HepG2 (cell line): ENCODE measurements around the gene MCRIP2. TPM values are rescaled to one million over a fixed set of nuclear protein-coding genes. Genes with fewer than 3 reads are reported as not detected.

ENCODE experiments used
- ARNT2 ChIP-seq: sonication (generic); formaldehyde crosslinking; IDR thresholded peaks from 2 replicates; pipeline ENCODE4 v1.8.0; 2022; ENCODE audit warnings: mild to moderate bottlenecking, low read depth, missing genetic modification reagents, moderate library complexity
- BRD4 ChIP-seq: sonication (generic); formaldehyde crosslinking; IDR thresholded peaks from 2 replicates; pipeline ENCODE4 v1.4.0; 2020; ENCODE audit warnings: missing genetic modification reagents
- ELF1 ChIP-seq: sonication (generic); formaldehyde crosslinking; IDR thresholded peaks from 2 replicates; pipeline ENCODE4 v1.4.0; 2020; ENCODE audit warnings: missing genetic modification reagents
- KMT2B ChIP-seq: IDR thresholded peaks from 2 replicates; pipeline ENCODE4 v1.6.1; 2016; ENCODE audit warnings: missing genetic modification reagents, missing compliant biosample characterization
- MED1 ChIP-seq: sonication (generic); formaldehyde crosslinking; IDR thresholded peaks from 2 replicates; pipeline ENCODE4 v1.4.0; 2020; ENCODE audit warnings: missing genetic modification reagents
- TBX3 ChIP-seq: fragments of 450-650 bp; IDR thresholded peaks from 2 replicates; pipeline ENCODE4 v1.6.1; 2017; ENCODE audit warnings: antibody characterized with exemption, mild to moderate bottlenecking, inconsistent platforms, borderline replicate concordance
- ZNF674 ChIP-seq: sonication (generic); formaldehyde crosslinking; IDR thresholded peaks from 2 replicates; pipeline ENCODE4 v1.5.0; 2020; ENCODE audit warnings: low read depth, mild to moderate bottlenecking, missing genetic modification reagents
- polyA plus RNA-seq, 8 experiments: library from polyadenylated mRNA; depleted of rRNA in 3 of 8; stranded (reverse) in 7 of 8; unstranded in 1 of 8; fragments of >200 nt; fragmentation: Illumina TruSeq in 4 of 8; extraction: Trizol in 4 of 8; gene quantifications; 2 replicates each; pipeline versions ENCODE4 v1.2.1 to v1.2.3, GENCODE V29; 2011 to 2016; ENCODE audit warnings: low read depth in 4 of 8, missing spikeins in 1 of 8, mixed read lengths in 1 of 8; ENCODE audit not compliant: insufficient read depth in 1 of 8
- total RNA-seq, 5 experiments: library from RNA; depleted of rRNA; stranded (reverse); fragments of >200 nt; fragmentation: Illumina TruSeq; extraction: Trizol; gene quantifications; 2 replicates each; pipeline ENCODE4 v1.2.3, GENCODE V29; 2016; ENCODE audit warnings: low read depth in 1 of 5
- TF ChIP-seq, protein P1 (sequence below): IDR thresholded peaks from 2 replicates; pipeline ENCODE4 v1.6.1; 2016; ENCODE audit warnings: missing compliant biosample characterization, missing genetic modification reagents, borderline replicate concordance
- TF ChIP-seq, protein P2 (sequence below), 2 experiments: sonication (generic) in 1 of 2; formaldehyde crosslinking in 1 of 2; IDR thresholded peaks; 2 replicates each; pipeline versions ENCODE4 v1.4.0 to v1.6.1; 2016 to 2020; ENCODE audit warnings: borderline replicate concordance in 1 of 2, low read depth in 1 of 2, mild to moderate bottlenecking in 1 of 2, missing genetic modification reagents in 1 of 2
- TF ChIP-seq, protein P3 (sequence below): sonication (generic); formaldehyde crosslinking; IDR thresholded peaks from 2 replicates; pipeline ENCODE4 v1.4.0; 2020; ENCODE audit warnings: missing genetic modification reagents

Gene MCRIP2
- total and polyA plus RNA-seq, 2 of the 13 experiments (the other 11 are each of a cell fraction or from before 2014, with no cell fraction given) = 39.6 to 76.7 TPM

DNA sequence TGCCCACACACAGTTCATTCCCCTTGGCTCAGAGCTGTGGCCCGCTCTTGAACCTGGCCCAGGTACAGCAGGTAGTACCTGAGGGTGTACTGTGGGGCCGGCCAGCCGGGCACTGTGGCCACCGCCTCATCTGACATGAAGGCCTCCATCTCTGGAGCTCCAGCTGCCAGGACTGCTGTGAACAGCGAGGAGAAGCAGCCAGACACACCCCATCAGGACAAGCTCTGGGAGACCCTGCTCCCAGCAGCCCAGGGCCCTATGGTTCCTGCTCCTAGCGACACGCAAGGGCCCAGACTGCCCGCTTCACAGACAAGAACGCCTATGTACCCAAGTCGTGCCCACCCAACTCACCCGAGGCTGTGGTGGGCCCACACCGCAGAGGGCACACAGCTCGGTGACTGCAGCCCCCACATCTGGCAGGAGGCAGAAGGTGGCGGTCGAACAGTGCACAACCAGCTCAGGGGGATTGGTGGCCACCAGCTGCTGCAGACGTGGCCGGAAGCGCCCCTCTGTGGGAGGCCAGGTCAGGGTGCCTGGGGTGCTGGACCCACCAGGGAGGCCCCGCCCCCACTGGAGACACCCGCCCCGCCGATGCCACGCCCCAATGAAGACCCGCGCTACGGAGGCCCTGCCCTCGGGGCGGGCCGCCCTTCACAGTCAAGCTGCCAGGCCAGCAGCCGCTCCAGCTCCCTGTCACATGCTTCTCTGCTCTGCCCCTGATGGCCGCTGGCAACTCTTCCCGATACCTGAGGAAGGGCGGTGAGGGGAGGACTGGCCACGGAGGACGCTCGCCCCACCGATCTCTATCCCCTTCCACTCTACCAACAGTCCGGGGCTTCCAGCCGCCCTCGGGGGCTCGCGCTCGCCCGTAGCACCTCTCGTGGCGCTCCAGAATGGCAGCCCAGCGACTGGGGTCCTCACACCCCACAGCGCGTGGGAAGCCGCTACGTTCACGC, 37.5 kb downstream of the MCRIP2 start (continued):
- no peak for TF ChIP-seq KMT2B (CRISPR knock-in tag)
- peak; percentile 33; the same call in 1 of the 2 replicates for TF ChIP-seq ZNF674 (CRISPR knock-in tag)
- TF ChIP-seq, protein P1, sequence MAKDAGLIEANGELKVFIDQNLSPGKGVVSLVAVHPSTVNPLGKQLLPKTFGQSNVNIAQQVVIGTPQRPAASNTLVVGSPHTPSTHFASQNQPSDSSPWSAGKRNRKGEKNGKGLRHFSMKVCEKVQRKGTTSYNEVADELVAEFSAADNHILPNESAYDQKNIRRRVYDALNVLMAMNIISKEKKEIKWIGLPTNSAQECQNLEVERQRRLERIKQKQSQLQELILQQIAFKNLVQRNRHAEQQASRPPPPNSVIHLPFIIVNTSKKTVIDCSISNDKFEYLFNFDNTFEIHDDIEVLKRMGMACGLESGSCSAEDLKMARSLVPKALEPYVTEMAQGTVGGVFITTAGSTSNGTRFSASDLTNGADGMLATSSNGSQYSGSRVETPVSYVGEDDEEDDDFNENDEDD = peak; percentile 45; the same call in 1 of the 2 replicates
- TF ChIP-seq ARNT2 (CRISPR knock-in tag) = 0 out of 2 replicates have a peak, but pooled peaks have one; percentile 45
- TF ChIP-seq ELF1 = 0 out of 2 replicates have a peak, but pooled peaks have one; percentile 27
- peak; percentile 44; the same call in 1 of the 2 replicates for TF ChIP-seq MED1 (CRISPR knock-in tag)
- TF ChIP-seq TBX3 = no peak
- TF ChIP-seq, protein P2, sequence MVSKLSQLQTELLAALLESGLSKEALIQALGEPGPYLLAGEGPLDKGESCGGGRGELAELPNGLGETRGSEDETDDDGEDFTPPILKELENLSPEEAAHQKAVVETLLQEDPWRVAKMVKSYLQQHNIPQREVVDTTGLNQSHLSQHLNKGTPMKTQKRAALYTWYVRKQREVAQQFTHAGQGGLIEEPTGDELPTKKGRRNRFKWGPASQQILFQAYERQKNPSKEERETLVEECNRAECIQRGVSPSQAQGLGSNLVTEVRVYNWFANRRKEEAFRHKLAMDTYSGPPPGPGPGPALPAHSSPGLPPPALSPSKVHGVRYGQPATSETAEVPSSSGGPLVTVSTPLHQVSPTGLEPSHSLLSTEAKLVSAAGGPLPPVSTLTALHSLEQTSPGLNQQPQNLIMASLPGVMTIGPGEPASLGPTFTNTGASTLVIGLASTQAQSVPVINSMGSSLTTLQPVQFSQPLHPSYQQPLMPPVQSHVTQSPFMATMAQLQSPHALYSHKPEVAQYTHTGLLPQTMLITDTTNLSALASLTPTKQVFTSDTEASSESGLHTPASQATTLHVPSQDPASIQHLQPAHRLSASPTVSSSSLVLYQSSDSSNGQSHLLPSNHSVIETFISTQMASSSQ (IDR thresholded peaks at IDR 0.05; ENCODE audit: low read depth) = no peak
- TF ChIP-seq, protein P2 (CRISPR knock-in tag; IDR thresholded peaks at IDR 0.05; ENCODE audit: borderline replicate concordance) = peak; percentile 38; the same call in 1 of the 2 replicates
- TF ChIP-seq, protein P3, sequence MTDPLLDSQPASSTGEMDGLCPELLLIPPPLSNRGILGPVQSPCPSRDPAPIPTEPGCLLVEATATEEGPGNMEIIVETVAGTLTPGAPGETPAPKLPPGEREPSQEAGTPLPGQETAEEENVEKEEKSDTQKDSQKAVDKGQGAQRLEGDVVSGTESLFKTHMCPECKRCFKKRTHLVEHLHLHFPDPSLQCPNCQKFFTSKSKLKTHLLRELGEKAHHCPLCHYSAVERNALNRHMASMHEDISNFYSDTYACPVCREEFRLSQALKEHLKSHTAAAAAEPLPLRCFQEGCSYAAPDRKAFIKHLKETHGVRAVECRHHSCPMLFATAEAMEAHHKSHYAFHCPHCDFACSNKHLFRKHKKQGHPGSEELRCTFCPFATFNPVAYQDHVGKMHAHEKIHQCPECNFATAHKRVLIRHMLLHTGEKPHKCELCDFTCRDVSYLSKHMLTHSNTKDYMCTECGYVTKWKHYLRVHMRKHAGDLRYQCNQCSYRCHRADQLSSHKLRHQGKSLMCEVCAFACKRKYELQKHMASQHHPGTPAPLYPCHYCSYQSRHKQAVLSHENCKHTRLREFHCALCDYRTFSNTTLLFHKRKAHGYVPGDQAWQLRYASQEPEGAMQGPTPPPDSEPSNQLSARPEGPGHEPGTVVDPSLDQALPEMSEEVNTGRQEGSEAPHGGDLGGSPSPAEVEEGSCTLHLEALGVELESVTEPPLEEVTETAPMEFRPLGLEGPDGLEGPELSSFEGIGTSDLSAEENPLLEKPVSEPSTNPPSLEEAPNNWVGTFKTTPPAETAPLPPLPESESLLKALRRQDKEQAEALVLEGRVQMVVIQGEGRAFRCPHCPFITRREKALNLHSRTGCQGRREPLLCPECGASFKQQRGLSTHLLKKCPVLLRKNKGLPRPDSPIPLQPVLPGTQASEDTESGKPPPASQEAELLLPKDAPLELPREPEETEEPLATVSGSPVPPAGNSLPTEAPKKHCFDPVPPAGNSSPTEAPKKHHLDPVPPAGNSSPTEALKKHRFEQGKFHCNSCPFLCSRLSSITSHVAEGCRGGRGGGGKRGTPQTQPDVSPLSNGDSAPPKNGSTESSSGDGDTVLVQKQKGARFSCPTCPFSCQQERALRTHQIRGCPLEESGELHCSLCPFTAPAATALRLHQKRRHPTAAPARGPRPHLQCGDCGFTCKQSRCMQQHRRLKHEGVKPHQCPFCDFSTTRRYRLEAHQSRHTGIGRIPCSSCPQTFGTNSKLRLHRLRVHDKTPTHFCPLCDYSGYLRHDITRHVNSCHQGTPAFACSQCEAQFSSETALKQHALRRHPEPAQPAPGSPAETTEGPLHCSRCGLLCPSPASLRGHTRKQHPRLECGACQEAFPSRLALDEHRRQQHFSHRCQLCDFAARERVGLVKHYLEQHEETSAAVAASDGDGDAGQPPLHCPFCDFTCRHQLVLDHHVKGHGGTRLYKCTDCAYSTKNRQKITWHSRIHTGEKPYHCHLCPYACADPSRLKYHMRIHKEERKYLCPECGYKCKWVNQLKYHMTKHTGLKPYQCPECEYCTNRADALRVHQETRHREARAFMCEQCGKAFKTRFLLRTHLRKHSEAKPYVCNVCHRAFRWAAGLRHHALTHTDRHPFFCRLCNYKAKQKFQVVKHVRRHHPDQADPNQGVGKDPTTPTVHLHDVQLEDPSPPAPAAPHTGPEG (CRISPR knock-in tag) = no peak
- TF ChIP-seq BRD4 (CRISPR knock-in tag) = 0 out of 2 replicates have a peak, but pooled peaks have one; percentile 59
